ENCODE measurements around the gene PACSIN3. TPM values are rescaled to one million over a fixed set of nuclear protein-coding genes. Genes with fewer than 3 reads are reported as not detected.

The PACSIN3 gene
- total and polyA plus RNA-seq, 2 of the 13 experiments (the other 11 are each of a cell fraction or from before 2014, with no cell fraction given), result 47.9 to 93.3 TPM

DNA sequence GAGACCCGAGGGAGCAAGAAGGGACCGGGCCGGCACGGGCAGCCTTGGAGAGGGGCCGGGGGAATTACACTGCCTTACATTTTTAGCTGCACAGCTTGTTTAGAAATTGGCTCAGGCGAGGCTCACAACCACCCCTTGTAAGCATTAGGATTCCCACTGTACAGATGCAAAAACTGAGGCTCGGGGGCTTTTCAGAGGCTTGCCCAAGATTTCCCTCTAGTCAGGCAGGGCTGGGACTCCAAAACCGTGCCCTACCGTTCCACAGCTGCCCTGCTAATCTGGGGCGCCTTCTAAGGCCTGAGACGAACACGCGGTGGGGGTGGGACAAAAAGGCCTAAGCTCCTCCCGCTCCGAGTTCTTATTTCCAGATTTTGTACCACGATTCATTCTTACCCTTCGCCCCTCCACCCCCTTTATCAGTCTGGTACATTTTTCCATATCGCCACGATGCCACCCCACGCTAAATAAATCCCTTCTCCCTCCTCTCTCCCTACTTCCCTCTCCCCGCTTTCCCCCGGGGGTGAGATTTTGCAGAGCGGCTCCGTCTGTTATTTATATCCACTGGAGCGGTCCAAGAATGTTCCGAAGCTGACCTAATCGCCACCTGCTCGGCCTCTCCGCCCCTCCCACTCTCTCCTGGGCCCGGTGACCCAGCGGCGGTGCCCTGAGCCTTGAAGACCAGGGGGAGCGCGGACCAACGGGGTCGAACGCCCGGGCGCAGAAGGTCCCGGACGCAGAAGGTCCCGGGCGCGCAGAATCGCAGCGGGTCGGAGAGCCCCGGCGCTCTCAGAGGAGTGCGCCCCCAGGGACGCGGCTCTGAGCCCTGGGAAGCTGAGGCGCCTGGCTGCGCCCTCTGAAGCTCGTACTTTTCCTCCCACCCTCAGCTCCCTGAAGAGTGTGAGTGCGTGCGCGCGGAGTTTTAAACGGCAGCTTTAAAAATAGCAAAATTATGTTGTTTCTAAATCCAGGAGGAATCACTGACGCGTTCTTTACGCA, 764 bp upstream of the PACSIN3 start (continued):
- TF ChIP-seq, protein P1, sequence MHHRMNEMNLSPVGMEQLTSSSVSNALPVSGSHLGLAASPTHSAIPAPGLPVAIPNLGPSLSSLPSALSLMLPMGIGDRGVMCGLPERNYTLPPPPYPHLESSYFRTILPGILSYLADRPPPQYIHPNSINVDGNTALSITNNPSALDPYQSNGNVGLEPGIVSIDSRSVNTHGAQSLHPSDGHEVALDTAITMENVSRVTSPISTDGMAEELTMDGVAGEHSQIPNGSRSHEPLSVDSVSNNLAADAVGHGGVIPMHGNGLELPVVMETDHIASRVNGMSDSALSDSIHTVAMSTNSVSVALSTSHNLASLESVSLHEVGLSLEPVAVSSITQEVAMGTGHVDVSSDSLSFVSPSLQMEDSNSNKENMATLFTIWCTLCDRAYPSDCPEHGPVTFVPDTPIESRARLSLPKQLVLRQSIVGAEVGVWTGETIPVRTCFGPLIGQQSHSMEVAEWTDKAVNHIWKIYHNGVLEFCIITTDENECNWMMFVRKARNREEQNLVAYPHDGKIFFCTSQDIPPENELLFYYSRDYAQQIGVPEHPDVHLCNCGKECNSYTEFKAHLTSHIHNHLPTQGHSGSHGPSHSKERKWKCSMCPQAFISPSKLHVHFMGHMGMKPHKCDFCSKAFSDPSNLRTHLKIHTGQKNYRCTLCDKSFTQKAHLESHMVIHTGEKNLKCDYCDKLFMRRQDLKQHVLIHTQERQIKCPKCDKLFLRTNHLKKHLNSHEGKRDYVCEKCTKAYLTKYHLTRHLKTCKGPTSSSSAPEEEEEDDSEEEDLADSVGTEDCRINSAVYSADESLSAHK (CRISPR knock-in tag; IDR thresholded peaks at IDR 0.05; ENCODE audit: borderline replicate concordance), result no peak
- TF ChIP-seq SMARCC2 (IDR thresholded peaks at IDR 0.05) (no peak), RORA (CRISPR knock-in tag; IDR thresholded peaks at IDR 0.05) (no peak), KDM5B (CRISPR knock-in tag; IDR thresholded peaks at IDR 0.05; ENCODE audit: borderline replicate concordance) (0 out of 2 replicates have a peak, but pooled peaks have one; percentile 18), HDAC6 (IDR thresholded peaks at IDR 0.05; ENCODE audit: low read depth, low read length) (no peak), ZNF83 (CRISPR knock-in tag; IDR thresholded peaks at IDR 0.05; ENCODE audit: borderline replicate concordance) (no peak), SOX5 (CRISPR knock-in tag; IDR thresholded peaks at IDR 0.05; ENCODE audit: borderline replicate concordance) (no peak), SIX4 (CRISPR knock-in tag; IDR thresholded peaks at IDR 0.05) (no peak), BHLHE40 (IDR thresholded peaks at IDR 0.05; ENCODE audit: low read length) (no peak)
- TF ChIP-seq, protein P2, sequence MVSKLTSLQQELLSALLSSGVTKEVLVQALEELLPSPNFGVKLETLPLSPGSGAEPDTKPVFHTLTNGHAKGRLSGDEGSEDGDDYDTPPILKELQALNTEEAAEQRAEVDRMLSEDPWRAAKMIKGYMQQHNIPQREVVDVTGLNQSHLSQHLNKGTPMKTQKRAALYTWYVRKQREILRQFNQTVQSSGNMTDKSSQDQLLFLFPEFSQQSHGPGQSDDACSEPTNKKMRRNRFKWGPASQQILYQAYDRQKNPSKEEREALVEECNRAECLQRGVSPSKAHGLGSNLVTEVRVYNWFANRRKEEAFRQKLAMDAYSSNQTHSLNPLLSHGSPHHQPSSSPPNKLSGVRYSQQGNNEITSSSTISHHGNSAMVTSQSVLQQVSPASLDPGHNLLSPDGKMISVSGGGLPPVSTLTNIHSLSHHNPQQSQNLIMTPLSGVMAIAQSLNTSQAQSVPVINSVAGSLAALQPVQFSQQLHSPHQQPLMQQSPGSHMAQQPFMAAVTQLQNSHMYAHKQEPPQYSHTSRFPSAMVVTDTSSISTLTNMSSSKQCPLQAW (CRISPR knock-in tag; IDR thresholded peaks at IDR 0.05), result no peak; the same call in 1 of the 2 replicates
- TF ChIP-seq, protein P3, sequence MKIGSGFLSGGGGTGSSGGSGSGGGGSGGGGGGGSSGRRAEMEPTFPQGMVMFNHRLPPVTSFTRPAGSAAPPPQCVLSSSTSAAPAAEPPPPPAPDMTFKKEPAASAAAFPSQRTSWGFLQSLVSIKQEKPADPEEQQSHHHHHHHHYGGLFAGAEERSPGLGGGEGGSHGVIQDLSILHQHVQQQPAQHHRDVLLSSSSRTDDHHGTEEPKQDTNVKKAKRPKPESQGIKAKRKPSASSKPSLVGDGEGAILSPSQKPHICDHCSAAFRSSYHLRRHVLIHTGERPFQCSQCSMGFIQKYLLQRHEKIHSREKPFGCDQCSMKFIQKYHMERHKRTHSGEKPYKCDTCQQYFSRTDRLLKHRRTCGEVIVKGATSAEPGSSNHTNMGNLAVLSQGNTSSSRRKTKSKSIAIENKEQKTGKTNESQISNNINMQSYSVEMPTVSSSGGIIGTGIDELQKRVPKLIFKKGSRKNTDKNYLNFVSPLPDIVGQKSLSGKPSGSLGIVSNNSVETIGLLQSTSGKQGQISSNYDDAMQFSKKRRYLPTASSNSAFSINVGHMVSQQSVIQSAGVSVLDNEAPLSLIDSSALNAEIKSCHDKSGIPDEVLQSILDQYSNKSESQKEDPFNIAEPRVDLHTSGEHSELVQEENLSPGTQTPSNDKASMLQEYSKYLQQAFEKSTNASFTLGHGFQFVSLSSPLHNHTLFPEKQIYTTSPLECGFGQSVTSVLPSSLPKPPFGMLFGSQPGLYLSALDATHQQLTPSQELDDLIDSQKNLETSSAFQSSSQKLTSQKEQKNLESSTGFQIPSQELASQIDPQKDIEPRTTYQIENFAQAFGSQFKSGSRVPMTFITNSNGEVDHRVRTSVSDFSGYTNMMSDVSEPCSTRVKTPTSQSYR (CRISPR knock-in tag; IDR thresholded peaks at IDR 0.05; ENCODE audit: borderline replicate concordance), result no peak
- TF ChIP-seq, protein P4, sequence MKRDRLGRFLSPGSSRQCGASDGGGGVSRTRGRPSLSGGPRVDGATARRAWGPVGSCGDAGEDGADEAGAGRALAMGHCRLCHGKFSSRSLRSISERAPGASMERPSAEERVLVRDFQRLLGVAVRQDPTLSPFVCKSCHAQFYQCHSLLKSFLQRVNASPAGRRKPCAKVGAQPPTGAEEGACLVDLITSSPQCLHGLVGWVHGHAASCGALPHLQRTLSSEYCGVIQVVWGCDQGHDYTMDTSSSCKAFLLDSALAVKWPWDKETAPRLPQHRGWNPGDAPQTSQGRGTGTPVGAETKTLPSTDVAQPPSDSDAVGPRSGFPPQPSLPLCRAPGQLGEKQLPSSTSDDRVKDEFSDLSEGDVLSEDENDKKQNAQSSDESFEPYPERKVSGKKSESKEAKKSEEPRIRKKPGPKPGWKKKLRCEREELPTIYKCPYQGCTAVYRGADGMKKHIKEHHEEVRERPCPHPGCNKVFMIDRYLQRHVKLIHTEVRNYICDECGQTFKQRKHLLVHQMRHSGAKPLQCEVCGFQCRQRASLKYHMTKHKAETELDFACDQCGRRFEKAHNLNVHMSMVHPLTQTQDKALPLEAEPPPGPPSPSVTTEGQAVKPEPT (CRISPR knock-in tag; IDR thresholded peaks at IDR 0.05; ENCODE audit: low read depth), result no peak
- TF ChIP-seq, protein P5, sequence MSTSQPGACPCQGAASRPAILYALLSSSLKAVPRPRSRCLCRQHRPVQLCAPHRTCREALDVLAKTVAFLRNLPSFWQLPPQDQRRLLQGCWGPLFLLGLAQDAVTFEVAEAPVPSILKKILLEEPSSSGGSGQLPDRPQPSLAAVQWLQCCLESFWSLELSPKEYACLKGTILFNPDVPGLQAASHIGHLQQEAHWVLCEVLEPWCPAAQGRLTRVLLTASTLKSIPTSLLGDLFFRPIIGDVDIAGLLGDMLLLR (CRISPR knock-in tag; IDR thresholded peaks at IDR 0.05), result no peak
- TF ChIP-seq, protein P6, sequence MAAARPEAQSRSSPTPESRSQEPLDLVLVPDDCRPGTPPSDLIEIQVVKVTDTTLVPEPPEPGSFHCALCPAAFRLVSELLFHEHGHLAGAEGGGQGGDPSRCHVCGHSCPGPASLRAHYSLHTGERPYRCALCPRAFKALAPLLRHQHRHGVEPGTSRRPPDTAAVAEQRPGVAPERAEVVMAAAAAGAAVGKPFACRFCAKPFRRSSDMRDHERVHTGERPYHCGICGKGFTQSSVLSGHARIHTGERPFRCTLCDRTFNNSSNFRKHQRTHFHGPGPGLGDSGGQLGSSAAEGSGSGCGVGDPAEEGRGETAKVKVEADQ (CRISPR knock-in tag; IDR thresholded peaks at IDR 0.05; ENCODE audit: borderline replicate concordance), result no peak
